ENCODE data around the gene HEG1.

Gene HEG1

DNA sequence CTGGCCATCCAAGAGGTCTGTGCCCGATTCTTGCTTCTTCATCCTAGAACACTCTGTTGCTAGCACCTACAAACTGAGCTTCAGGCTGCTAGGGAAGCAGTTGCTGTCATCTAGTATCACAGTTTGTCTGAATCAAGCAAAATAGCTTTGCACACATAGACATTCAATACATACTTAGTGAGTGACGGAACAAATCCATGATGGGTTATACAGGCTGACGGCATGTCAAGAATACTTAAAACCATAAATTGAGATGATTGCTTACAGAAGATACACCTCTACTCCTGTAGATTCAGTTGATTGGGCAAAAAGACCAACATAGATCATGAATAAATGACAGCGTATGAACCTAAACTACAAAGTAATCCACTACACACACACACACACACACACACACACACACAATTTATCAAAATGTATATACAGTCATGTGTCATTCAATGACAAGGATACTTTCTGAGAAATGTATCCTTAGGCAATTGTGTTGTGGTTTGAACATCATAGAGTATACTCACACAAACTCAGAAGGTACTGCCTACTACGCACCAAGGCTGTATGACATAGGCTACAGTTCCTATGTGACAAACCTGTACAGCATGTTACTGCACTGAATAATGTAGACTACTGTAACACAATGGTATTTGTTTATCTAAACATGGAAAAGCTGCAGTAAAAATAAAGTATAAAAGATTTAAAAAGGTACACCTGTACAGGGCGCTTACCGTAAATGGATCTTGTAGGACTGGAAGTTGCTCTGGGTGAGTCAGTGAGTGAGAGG lies 14.4 kb upstream of the HEG1 start:
- no peak for DNase-seq

- no peak for DNase-seq
Measured at GRCh38 chr3:125069452-125069851, 13.7 kb upstream of the HEG1 start.

GRCh38 chr3:125068265-125068664 lies 12.5 kb upstream of the HEG1 start:
- no peak for DNase-seq

DNA sequence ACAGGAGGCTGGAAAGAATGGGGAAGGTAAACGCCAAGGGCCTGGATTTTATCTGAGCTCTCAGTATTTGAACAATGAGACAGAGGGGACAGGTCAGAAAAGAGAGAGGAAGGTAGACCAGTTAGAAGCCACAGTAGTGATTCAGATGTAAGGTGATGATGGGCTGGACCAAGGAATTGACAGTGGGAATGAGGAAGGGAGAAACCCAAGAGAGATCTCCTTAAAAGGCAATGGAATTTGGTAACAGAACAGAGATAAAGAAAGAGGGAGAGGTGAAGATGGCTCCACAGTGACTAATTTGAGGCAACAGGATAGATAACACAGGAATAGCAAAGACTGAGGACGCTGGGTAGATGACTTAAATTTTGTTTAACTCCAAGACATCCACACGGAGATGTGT lies 11.4 kb upstream of the HEG1 start:
- DNase-seq = no peak

- no peak for DNase-seq
Measured at GRCh38 chr3:125062904-125063618, 7.3 kb upstream of the HEG1 start.

- no peak for DNase-seq
Measured at GRCh38 chr3:125061646-125062045, 5.8 kb upstream of the HEG1 start.

DNA sequence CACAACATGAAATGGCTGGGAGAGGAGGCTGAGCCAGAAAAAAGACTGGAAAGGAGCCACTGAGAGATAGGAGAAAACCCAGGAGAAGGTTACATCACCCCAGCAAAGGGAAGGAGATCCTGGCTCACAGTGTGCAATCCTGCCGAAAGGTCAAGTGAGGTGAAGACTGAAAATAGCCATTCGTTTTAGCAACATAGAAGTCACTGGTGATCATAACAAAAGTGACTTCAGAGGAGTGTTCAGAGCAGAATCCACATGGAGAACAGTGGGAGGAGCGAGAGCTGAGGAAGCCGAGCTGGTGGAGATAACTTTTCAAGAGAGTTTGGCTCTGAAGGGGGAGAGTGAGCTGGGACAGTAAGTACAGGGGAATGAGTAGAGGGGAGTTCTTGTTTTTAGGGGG lies 5.4 kb upstream of the HEG1 start:
- no peak for DNase-seq

- no peak for DNase-seq
Measured at GRCh38 chr3:125059488-125060245, 3.9 kb upstream of the HEG1 start.

GRCh38 chr3:125058959-125059358 lies 3.2 kb upstream of the HEG1 start:
- no peak for DNase-seq

DNA sequence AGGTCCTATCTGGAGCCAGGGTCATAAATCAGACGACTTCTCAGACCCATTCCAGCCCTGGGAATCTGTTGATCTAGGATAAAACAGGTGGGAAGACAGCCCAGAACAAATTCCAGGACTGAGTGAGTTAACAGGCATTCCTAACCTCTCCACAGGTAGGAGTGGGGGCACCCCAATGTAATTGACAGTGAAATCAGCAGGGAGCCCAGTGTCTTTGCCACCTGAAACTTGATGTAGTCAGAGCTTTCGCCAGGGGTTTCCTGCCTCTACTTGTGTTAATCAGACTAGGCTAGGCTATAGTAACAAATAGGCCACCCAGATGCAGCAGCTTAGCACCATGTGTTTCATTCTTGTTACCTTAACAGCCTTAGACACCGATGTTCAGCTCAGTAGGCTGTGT lies 2.7 kb upstream of the HEG1 start:
- no peak for DNase-seq

- DNase-seq = no peak
Measured at GRCh38 chr3:125057186-125057850, 1.5 kb upstream of the HEG1 start.

- DNase-seq = no peak
Measured at GRCh38 chr3:125055331-125055912, 375 bp downstream of the HEG1 start.

DNA sequence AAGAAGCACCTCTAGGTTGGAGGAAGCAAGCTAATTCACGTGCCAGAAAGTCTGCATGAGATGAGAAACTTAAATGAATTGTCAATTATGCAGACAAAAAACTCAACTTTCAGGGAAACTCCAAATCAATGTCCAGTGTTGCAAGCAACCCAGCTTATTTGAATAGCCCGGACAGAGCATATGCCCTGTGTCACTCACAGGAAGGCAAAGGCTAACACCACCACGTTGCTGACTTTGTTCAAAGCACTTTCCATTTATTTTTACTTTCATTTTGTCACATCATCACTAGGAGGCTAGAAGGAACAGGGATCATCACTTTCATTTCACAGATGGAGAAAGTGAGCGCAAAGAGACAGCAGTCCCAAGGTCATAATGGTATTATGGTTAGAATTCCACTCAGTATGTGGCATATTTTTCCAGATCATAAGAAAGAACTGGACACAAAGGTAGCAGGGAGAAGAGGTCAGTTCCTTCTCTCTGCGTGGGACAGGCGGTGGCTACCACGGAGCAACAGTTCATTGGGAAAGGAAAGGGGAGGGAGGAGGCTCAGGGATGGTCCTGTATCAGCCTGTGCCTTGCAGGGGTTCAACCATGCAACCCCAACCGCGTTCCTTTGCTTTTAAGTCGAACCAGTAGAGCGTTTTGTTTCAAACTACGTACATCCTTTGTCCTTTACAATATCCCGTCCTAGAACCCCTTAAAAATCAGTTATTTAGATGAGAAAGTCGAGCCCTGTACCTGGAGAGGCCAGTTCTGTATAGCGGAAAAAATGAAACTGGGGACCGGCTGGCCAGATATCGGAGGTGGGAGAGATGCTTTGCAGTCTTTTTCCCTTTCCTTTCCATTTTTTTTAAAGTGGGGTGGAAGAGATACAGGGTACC lies 1.1 kb downstream of the HEG1 start:
- no peak for DNase-seq

GRCh38 chr3:125054062-125054448 lies 1.7 kb downstream of the HEG1 start:
- DNase-seq = no peak

GRCh38 chr3:125053304-125053699 lies 2.5 kb downstream of the HEG1 start:
- no peak for DNase-seq

DNA sequence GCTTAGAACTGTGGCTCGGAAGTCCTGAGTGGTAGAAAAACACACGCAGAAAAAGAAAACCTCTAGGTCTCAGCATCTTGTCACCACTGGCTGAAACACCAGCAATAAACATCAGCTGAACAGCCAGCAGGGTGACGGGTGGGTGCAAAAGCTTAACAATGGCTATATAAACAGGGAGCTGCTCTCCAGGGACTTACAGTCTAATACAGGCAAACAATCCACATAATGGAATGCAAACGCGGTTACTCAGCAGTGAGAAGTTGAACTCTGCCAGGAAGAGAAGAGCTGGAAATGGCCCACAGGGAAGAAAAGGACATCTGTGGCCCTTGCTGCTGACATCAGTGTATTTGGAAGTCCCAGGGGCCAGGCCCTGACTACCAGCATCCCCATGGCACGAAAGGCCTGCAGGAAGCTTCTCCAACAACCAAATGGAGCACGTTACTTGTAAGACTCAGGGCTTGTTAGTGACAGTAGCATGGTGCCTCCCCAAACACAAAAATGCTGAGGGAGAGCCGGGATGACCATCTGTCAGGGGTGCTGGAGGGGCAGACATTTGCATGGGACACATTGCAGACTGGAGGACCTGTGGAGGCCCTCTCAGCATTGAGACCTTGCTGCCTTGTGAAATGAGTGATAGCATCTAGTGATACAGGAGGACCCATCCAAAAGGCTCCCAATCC lies 3.0 kb downstream of the HEG1 start:
- peak; percentile 28 to 33 for DNase-seq

GRCh38 chr3:125051715-125052581 lies 3.8 kb downstream of the HEG1 start:
- no peak for DNase-seq

DNA sequence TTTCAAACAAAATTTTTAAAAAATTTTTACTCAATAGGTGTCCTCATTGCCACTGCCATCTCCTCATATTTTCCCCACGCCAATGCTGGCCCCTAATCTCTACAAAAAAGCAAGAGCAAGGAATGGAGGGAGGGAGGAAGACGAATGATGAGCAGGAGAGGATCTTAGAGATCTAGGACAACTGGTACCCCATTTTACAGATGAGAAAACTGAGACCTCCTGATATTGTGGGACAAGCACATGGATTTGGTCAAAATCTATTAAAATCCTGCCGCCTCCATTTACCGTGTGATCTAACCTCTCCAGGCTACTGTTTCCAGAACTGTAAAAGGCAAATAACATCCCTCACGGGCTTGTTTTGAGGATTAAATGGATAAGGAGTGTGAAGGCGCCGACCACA lies 4.6 kb downstream of the HEG1 start:
- no peak for DNase-seq

DNA sequence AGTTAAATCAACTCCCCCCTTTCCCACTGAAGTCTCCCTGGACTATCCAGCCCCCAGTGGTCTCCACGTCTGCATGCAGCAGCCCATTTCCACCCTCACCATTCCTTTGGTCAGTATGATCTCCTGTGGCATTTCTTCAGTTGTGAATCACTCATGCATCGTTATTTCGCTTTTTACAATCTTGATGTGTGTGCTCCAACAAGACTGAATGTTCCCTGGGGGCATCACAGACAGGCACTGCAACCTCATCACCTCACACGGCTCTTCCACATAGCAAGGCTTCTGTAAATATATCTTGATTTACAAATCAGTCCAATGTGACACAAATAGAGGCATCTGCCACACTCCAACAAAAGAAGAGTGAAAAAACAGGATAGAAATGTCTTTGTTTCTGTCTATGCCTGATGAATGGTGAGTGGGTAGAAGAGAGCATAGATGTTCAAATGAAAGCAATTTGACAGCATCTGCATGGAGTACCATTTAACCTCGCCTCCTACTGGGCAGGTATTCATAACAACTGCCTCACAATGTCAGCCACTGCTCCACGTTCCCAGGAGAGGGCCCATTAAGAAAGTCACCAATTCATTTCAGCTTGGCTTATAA lies 5.2 kb downstream of the HEG1 start:
- no peak for DNase-seq

- no peak for DNase-seq
Measured at GRCh38 chr3:125048282-125048681, 7.5 kb downstream of the HEG1 start.
